ENCODE measurements around the gene POU2F1. TPM values are rescaled to one million over a fixed set of nuclear protein-coding genes. Genes with fewer than 3 reads are reported as not detected.

POU2F1 gene
- total RNA-seq, 1 donor from 2014 or later = 36.1 TPM

GRCh38 chr1:167182571-167183320, 37.9 kb upstream of the POU2F1 start:
- Mint-ChIP-seq H3K36me3 (ENCODE audit: insufficient read depth) (no peaks in the 10 kb centered on the region), H3K4me3 (ENCODE audit: low read depth) (no peak overlapping the region), H3K27ac (no peak overlapping the region), H3K27me3 (peaks cover 10% of the 10 kb centered on the region), H3K4me1 (ENCODE audit: low read depth) (no peaks in the 10 kb centered on the region), H3K9me3 (ENCODE audit: low read depth) (no peaks in the 10 kb centered on the region)
- TF ChIP-seq CTCF (IDR thresholded peaks at IDR 0.05; ENCODE audit: unreplicated experiment) = no peak
- no peak for DNase-seq (ENCODE audit: low spot score, unreplicated experiment)

- peaks cover 8% of the 10 kb centered on the region for H3K27me3 Mint-ChIP-seq
- TF ChIP-seq CTCF (IDR thresholded peaks at IDR 0.05; ENCODE audit: unreplicated experiment) = no peak
- DNase-seq (ENCODE audit: low spot score, unreplicated experiment) = no peak
- no peak overlapping the region for H3K4me3 Mint-ChIP-seq (ENCODE audit: low read depth)
- no peaks in the 10 kb centered on the region for H3K36me3 Mint-ChIP-seq (ENCODE audit: insufficient read depth)
- H3K27ac Mint-ChIP-seq = no peak overlapping the region
- H3K4me1 Mint-ChIP-seq (ENCODE audit: low read depth) = no peaks in the 10 kb centered on the region
- H3K9me3 Mint-ChIP-seq (ENCODE audit: low read depth) = no peaks in the 10 kb centered on the region
These were observed 36.6 kb upstream of the POU2F1 start for GRCh38 chr1:167184081-167184480.

- Mint-ChIP-seq H3K36me3 (ENCODE audit: insufficient read depth) (no peaks in the 10 kb centered on the region), H3K4me3 (ENCODE audit: low read depth) (no peak overlapping the region), H3K27ac (no peak overlapping the region), H3K4me1 (ENCODE audit: low read depth) (no peaks in the 10 kb centered on the region), H3K27me3 (peaks cover 8% of the 10 kb centered on the region), H3K9me3 (ENCODE audit: low read depth) (no peaks in the 10 kb centered on the region)
- no peak for TF ChIP-seq CTCF (IDR thresholded peaks at IDR 0.05; ENCODE audit: unreplicated experiment)
- DNase-seq (ENCODE audit: low spot score, unreplicated experiment) = no peak
These were observed 35.6 kb upstream of the POU2F1 start for GRCh38 chr1:167185062-167185461.

GRCh38 chr1:167185974-167186657, 34.6 kb upstream of the POU2F1 start:
- no peak overlapping the region for H3K4me3 Mint-ChIP-seq (ENCODE audit: low read depth)
- peaks cover 3% of the 10 kb centered on the region for H3K27me3 Mint-ChIP-seq
- no peak for TF ChIP-seq CTCF (IDR thresholded peaks at IDR 0.05; ENCODE audit: unreplicated experiment)
- no peak for DNase-seq (ENCODE audit: low spot score, unreplicated experiment)
- H3K4me1 Mint-ChIP-seq (ENCODE audit: low read depth) = no peaks in the 10 kb centered on the region
- H3K27ac Mint-ChIP-seq = no peak overlapping the region
- H3K36me3 Mint-ChIP-seq (ENCODE audit: insufficient read depth) = no peaks in the 10 kb centered on the region
- no peaks in the 10 kb centered on the region for H3K9me3 Mint-ChIP-seq (ENCODE audit: low read depth)

- Mint-ChIP-seq H3K27me3 (no peaks in the 10 kb centered on the region), H3K27ac (no peak overlapping the region), H3K36me3 (ENCODE audit: insufficient read depth) (no peaks in the 10 kb centered on the region), H3K4me3 (ENCODE audit: low read depth) (no peak overlapping the region), H3K4me1 (ENCODE audit: low read depth) (no peaks in the 10 kb centered on the region), H3K9me3 (ENCODE audit: low read depth) (no peaks in the 10 kb centered on the region)
- DNase-seq (ENCODE audit: low spot score, unreplicated experiment) = no peak
- TF ChIP-seq CTCF (IDR thresholded peaks at IDR 0.05; ENCODE audit: unreplicated experiment) = no peak
These were observed 33.9 kb upstream of the POU2F1 start for GRCh38 chr1:167186771-167187170.
